GM12872 (cell line): Measurements from ENCODE around the gene RAD18.

Source experiments
- CTCF ChIP-seq: IDR thresholded peaks from 3 replicates; pipeline ENCODE4 v1.5.1; 2011; ENCODE audit warnings: low read depth, mild to moderate bottlenecking, low read length, moderate library complexity; ENCODE audit not compliant: insufficient read depth

The RAD18 gene

GRCh38 chr3:8914491-8914890 is 48.8 kb downstream of the RAD18 start:
- TF ChIP-seq CTCF, result no peak

- no peak for TF ChIP-seq CTCF
Measured at GRCh38 chr3:8911781-8912180, 51.5 kb downstream of the RAD18 start.

GRCh38 chr3:8909160-8909559 is 54.1 kb downstream of the RAD18 start:
- TF ChIP-seq CTCF, result no peak

GRCh38 chr3:8903191-8903590 is 60.1 kb downstream of the RAD18 start:
- no peak for TF ChIP-seq CTCF

- TF ChIP-seq CTCF, result no peak
Measured at GRCh38 chr3:8900869-8901268, 62.4 kb downstream of the RAD18 start.

- TF ChIP-seq CTCF, result no peak
Measured at GRCh38 chr3:8899876-8900460, 63.3 kb downstream of the RAD18 start.

- TF ChIP-seq CTCF, result no peak
Measured at GRCh38 chr3:8895829-8896228, 67.4 kb downstream of the RAD18 start.

- no peak for TF ChIP-seq CTCF
Measured at GRCh38 chr3:8893001-8893400, 70.3 kb downstream of the RAD18 start.
